ENCODE results near the gene RAPGEF2. TPM values are rescaled to one million over a fixed set of nuclear protein-coding genes. Genes with fewer than 3 reads are reported as not detected.

RAPGEF2 gene
- polyA plus RNA-seq, 1 donor (not counting 4 experiments of a cell fraction or from before 2014, with no cell fraction given) = 23.8 TPM

DNA sequence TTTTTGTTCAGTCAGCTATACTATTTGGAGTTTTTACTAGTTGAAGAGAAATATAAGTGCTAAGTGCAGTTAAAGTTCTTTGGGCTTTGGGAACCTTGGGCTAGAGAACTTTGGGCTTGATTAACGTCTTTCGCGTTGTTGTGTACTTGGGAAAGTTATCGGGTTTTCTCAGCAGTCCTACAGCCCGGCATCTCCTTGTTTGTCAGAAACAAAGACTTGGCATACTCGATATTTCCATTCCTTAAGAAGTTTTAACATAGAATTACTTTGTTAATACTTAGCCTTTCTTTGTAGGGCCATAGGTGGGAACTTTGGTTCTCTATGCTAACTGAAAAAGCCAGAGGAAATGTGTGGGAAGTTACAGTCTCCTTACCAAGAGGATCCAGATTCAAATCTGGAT is 28.7 kb downstream of the RAPGEF2 start:
- Histone ChIP-seq H3K79me2 (ENCODE audit: control insufficient read depth, insufficient read depth, low read length) (peaks cover 40% of the 10 kb centered on the region), H3K4me3 (ENCODE audit: control insufficient read depth in 2 of 3, extremely low read depth in 1 of 3, insufficient read depth in 2 of 3, low read depth in 1 of 3, low read length in 3 of 3) (no peak overlapping the region), H3K4me1 (ENCODE audit: control insufficient read depth, extremely low read depth, insufficient read depth, low read length) (no peaks in the 10 kb centered on the region), H3K27me3 (ENCODE audit: control insufficient read depth, extremely low read depth, insufficient read depth, low read length) (no peaks in the 10 kb centered on the region), H3K36me3 (ENCODE audit: control insufficient read depth in 2 of 2, extremely low read depth in 1 of 2, insufficient read depth in 2 of 2, low read length in 2 of 2) (no peaks in the 10 kb centered on the region), H3K9me1 (ENCODE audit: control insufficient read depth, extremely low read depth, insufficient read depth, low read length) (no peaks in the 10 kb centered on the region), H4K20me1 (ENCODE audit: control insufficient read depth, extremely low read depth, insufficient read depth, low read length) (no peaks in the 10 kb centered on the region), H3K9me3 (ENCODE audit: control insufficient read depth, low read depth, low read length) (no peaks in the 10 kb centered on the region), H3K9ac (ENCODE audit: control insufficient read depth, extremely low read depth, insufficient read depth, low read length) (no peak overlapping the region), H2AFZ (ENCODE audit: control insufficient read depth, low read length) (no peak overlapping the region), H3K4me2 (ENCODE audit: control insufficient read depth, extremely low read depth, insufficient read depth, low read depth, low read length) (no peak overlapping the region), H3K27ac (ENCODE audit: control insufficient read depth, insufficient read depth, low read length) (no peak overlapping the region)
- TF ChIP-seq CTCF (optimal IDR thresholded peaks at IDR 0.05 in 1 of 3, IDR thresholded peaks at IDR 0.05 in 1 of 3, conservative IDR thresholded peaks at IDR 0.05 in 1 of 3; ENCODE audit: extremely low read depth in 1 of 3, insufficient read depth in 2 of 3, low read length in 3 of 3) (no peak), EZH2 (IDR thresholded peaks at IDR 0.05; ENCODE audit: low read length) (no peak)
- dilution Hi-C loops (cut with MboI; ENCODE audit: extremely low pct_ligation_motif_present, low sequenced_read_pairs) = no loop called here
- DNase-seq (ENCODE audit: low read depth, low spot score) (no peak), FAIRE-seq (no peak)

DNA sequence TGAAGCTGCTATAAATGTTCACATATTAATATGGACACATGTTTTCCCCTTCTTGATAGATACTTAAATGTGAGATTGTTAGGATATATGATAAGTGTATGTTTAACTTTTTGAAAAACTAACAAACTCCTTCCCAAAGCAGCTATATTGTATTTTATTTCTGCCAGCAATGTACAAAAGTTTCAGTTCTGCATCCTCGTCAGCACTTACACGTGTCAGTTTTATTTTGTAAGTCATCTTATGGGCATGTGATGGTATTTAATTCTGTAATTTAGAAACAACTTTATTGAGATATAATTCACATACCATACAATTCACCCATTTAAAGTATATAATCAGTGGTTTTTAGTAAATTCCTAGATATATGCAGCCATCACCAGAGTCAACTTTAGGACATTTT is 31.6 kb downstream of the RAPGEF2 start:
- H3K9ac ChIP-seq (ENCODE audit: control insufficient read depth, extremely low read depth, insufficient read depth, low read length) = no peak overlapping the region
- FAIRE-seq (no peak), DNase-seq (ENCODE audit: low read depth, low spot score) (no peak)
- H3K9me1 ChIP-seq (ENCODE audit: control insufficient read depth, extremely low read depth, insufficient read depth, low read length) = no peaks in the 10 kb centered on the region
- no peaks in the 10 kb centered on the region for H4K20me1 ChIP-seq (ENCODE audit: control insufficient read depth, extremely low read depth, insufficient read depth, low read length)
- no peak overlapping the region for H3K4me3 ChIP-seq (ENCODE audit: control insufficient read depth in 2 of 3, extremely low read depth in 1 of 3, insufficient read depth in 2 of 3, low read depth in 1 of 3, low read length in 3 of 3)
- no peaks in the 10 kb centered on the region for H3K4me1 ChIP-seq (ENCODE audit: control insufficient read depth, extremely low read depth, insufficient read depth, low read length)
- no peaks in the 10 kb centered on the region for H3K36me3 ChIP-seq (ENCODE audit: control insufficient read depth in 2 of 2, extremely low read depth in 1 of 2, insufficient read depth in 2 of 2, low read length in 2 of 2)
- H2AFZ ChIP-seq (ENCODE audit: control insufficient read depth, low read length) = no peak overlapping the region
- H3K27me3 ChIP-seq (ENCODE audit: control insufficient read depth, extremely low read depth, insufficient read depth, low read length) = no peaks in the 10 kb centered on the region
- TF ChIP-seq CTCF (optimal IDR thresholded peaks at IDR 0.05 in 1 of 3, IDR thresholded peaks at IDR 0.05 in 1 of 3, conservative IDR thresholded peaks at IDR 0.05 in 1 of 3; ENCODE audit: extremely low read depth in 1 of 3, insufficient read depth in 2 of 3, low read length in 3 of 3) = no peak
- no peak for TF ChIP-seq EZH2 (IDR thresholded peaks at IDR 0.05; ENCODE audit: low read length)
- no peak overlapping the region for H3K27ac ChIP-seq (ENCODE audit: control insufficient read depth, insufficient read depth, low read length)
- no peaks in the 10 kb centered on the region for H3K9me3 ChIP-seq (ENCODE audit: control insufficient read depth, low read depth, low read length)
- peaks cover 45% of the 10 kb centered on the region for H3K79me2 ChIP-seq (ENCODE audit: control insufficient read depth, insufficient read depth, low read length)
- dilution Hi-C loops (cut with MboI; ENCODE audit: extremely low pct_ligation_motif_present, low sequenced_read_pairs) = no loop called here
- no peak overlapping the region for H3K4me2 ChIP-seq (ENCODE audit: control insufficient read depth, extremely low read depth, insufficient read depth, low read depth, low read length)

Measured in keratinocyte (primary cell).